Midbrain (tissue), 1 donor: Measurements from ENCODE around the gene SUMF2.
"Not testable (repeated sequence)": the region's sequence is repeated elsewhere in the genome, so short reads cannot be mapped to it uniquely, and the experiment has no call there.

Experiments
- DNase-seq: peaks from one replicate; lab custom pipeline; 2025; lab: John Stamatoyannopoulos, UW

SUMF2 gene

GRCh38 chr7:56063500-56063881 is 595 bp upstream of the SUMF2 start:
- DNase-seq: no peak

- not testable (repeated sequence) for DNase-seq
Observed at GRCh38 chr7:56066376-56066775, 2.3 kb downstream of the SUMF2 start.

- peak; percentile 78 for DNase-seq
Observed at GRCh38 chr7:56074371-56074791, 10.3 kb downstream of the SUMF2 start.

GRCh38 chr7:56077681-56078080 is 13.6 kb downstream of the SUMF2 start:
- DNase-seq: no peak

GRCh38 chr7:56078196-56078595 is 14.1 kb downstream of the SUMF2 start:
- DNase-seq: no peak

GRCh38 chr7:56079450-56080185 is 15.5 kb downstream of the SUMF2 start:
- peak; percentile 84 for DNase-seq

GRCh38 chr7:56080726-56081435 is 16.8 kb downstream of the SUMF2 start:
- not testable (repeated sequence) for DNase-seq

- DNase-seq: no peak
Observed at GRCh38 chr7:56081626-56082340, 17.7 kb downstream of the SUMF2 start.

GRCh38 chr7:56083150-56083785 is 19.2 kb downstream of the SUMF2 start:
- DNase-seq: peak; percentile 65

- DNase-seq: no peak
Observed at GRCh38 chr7:56086761-56087160, 22.7 kb downstream of the SUMF2 start.

GRCh38 chr7:56087445-56087844 is 23.4 kb downstream of the SUMF2 start:
- no peak for DNase-seq

- DNase-seq: peak; percentile 74
Observed at GRCh38 chr7:56091591-56091990, 27.5 kb downstream of the SUMF2 start.

GRCh38 chr7:56092388-56092787 is 28.3 kb downstream of the SUMF2 start:
- not testable (repeated sequence) for DNase-seq

GRCh38 chr7:56092789-56093531 is 28.9 kb downstream of the SUMF2 start, which contains the start of gene PHKG1:
TSS of gene PHKG1 (minus strand) at chr7:56092952. CDS start at chr7:56088941, 4,011 bp downstream.
- peak; percentile 88 for DNase-seq

GRCh38 chr7:56097700-56098099 is 33.6 kb downstream of the SUMF2 start:
- no peak for DNase-seq

GRCh38 chr7:56098187-56099008 is 34.3 kb downstream of the SUMF2 start:
- not testable (repeated sequence) for DNase-seq

GRCh38 chr7:56099653-56100052 is 35.6 kb downstream of the SUMF2 start:
- no peak for DNase-seq

GRCh38 chr7:56104138-56104537 is 40.1 kb downstream of the SUMF2 start:
- not testable (repeated sequence) for DNase-seq

- DNase-seq: no peak
Observed at GRCh38 chr7:56105508-56105907, 41.4 kb downstream of the SUMF2 start.
